Colonic mucosa (tissue), 4 donors: ENCODE data around the gene MMP15. TPM values are rescaled to one million over a fixed set of nuclear protein-coding genes. Genes with fewer than 3 reads are reported as not detected.

ENCODE experiments used
- DNase-seq: peaks from one replicate; pipeline ENCODE4 v3.0.0-alpha.2; 2020
- H3K27ac ChIP-seq: fragments of 200-600 bp; one replicate; pipeline ENCODE4 v1.8.0; 2021
- H3K27me3 ChIP-seq: fragments of 200-600 bp; one replicate; pipeline ENCODE4 v1.8.0; 2021
- H3K36me3 ChIP-seq: fragments of 200-600 bp; one replicate; pipeline ENCODE4 v1.8.0; 2021
- H3K4me1 ChIP-seq: fragments of 200-600 bp; one replicate; pipeline ENCODE4 v1.8.0; 2021; ENCODE audit warnings: mild to moderate bottlenecking
- H3K4me3 ChIP-seq: fragments of 200-600 bp; one replicate; pipeline ENCODE4 v1.8.0; 2021
- H3K9ac ChIP-seq, 2 donors: one replicate each; pipeline ENCODE4 v1.7.0; 2013; ENCODE audit warnings: control low read depth in 2 of 2, low read depth in 2 of 2, low read length in 2 of 2
- H3K9me3 ChIP-seq: fragments of 200-600 bp; one replicate; pipeline ENCODE4 v1.8.0; 2021
- intact Hi-C: fragments of 100-400 bp; cut with DNase I; formaldehyde crosslinking; loops from one replicate; pipeline ENCODE4 v1.14.1; 2022
- total RNA-seq, 2 donors: library from RNA; stranded (reverse); fragmentation: NEBNext Ultra II Directional in 1 of 2; extraction: Animal tissue kit (Norgen Biotek cat#: 25700) in 1 of 2; gene quantifications; one replicate each; pipeline ENCODE4 v1.2.1, GENCODE V29; 2021
- TF ChIP-seq, protein P1 (sequence below): fragments of 200-600 bp; IDR thresholded peaks from one replicate; pipeline ENCODE4 v1.8.0; 2022; ENCODE audit warnings: antibody characterized with exemption, mild to moderate bottlenecking
- donor health status: healthy.
- donor health status: DM: no; HTN: no; CAD: no.
- donor health status: DM: no; HTN: no; CAD: no.

The MMP15 gene
- total RNA-seq, 2 donors from 2014 or later, result 79.2 to 126 TPM

GRCh38 chr16:58043571-58044155 lies 18.1 kb downstream of the MMP15 start:
- Histone ChIP-seq H3K36me3 (peaks cover 3% of the 10 kb centered on the region), H3K4me1 (no peaks in the 10 kb centered on the region), H3K4me3 (no peak overlapping the region), H3K9ac (no peak overlapping the region), H3K27me3 (no peaks in the 10 kb centered on the region), H3K9me3 (no peaks in the 10 kb centered on the region), H3K27ac (no peak overlapping the region)
- TF ChIP-seq, protein P1, sequence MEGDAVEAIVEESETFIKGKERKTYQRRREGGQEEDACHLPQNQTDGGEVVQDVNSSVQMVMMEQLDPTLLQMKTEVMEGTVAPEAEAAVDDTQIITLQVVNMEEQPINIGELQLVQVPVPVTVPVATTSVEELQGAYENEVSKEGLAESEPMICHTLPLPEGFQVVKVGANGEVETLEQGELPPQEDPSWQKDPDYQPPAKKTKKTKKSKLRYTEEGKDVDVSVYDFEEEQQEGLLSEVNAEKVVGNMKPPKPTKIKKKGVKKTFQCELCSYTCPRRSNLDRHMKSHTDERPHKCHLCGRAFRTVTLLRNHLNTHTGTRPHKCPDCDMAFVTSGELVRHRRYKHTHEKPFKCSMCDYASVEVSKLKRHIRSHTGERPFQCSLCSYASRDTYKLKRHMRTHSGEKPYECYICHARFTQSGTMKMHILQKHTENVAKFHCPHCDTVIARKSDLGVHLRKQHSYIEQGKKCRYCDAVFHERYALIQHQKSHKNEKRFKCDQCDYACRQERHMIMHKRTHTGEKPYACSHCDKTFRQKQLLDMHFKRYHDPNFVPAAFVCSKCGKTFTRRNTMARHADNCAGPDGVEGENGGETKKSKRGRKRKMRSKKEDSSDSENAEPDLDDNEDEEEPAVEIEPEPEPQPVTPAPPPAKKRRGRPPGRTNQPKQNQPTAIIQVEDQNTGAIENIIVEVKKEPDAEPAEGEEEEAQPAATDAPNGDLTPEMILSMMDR, result no peak
- DNase-seq, result no peak
- intact Hi-C loops, result no loop called here

- no peaks in the 10 kb centered on the region for H3K27me3 ChIP-seq
- H3K9ac ChIP-seq, result no peak overlapping the region
- no peaks in the 10 kb centered on the region for H3K9me3 ChIP-seq
- peaks cover 3% of the 10 kb centered on the region for H3K36me3 ChIP-seq
- TF ChIP-seq, protein P1, result no peak
- H3K4me3 ChIP-seq, result no peak overlapping the region
- no peak for DNase-seq
- intact Hi-C loops, result no loop called here
- no peaks in the 10 kb centered on the region for H3K4me1 ChIP-seq
- H3K27ac ChIP-seq, result no peak overlapping the region
These were observed 18.9 kb downstream of the MMP15 start for GRCh38 chr16:58044266-58045019.

DNA sequence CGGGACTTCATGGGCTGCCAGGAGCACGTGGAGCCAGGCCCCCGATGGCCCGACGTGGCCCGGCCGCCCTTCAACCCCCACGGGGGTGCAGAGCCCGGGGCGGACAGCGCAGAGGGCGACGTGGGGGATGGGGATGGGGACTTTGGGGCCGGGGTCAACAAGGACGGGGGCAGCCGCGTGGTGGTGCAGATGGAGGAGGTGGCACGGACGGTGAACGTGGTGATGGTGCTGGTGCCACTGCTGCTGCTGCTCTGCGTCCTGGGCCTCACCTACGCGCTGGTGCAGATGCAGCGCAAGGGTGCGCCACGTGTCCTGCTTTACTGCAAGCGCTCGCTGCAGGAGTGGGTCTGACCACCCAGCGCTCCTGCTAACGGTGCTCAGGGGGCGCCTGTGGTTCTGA lies 19.5 kb downstream of the MMP15 start:
- intact Hi-C loops, result no loop called here
- Histone ChIP-seq H3K36me3 (peaks cover 3% of the 10 kb centered on the region), H3K27me3 (no peaks in the 10 kb centered on the region), H3K4me3 (no peak overlapping the region), H3K27ac (no peak overlapping the region), H3K9me3 (no peaks in the 10 kb centered on the region), H3K9ac (no peak overlapping the region), H3K4me1 (no peaks in the 10 kb centered on the region)
- TF ChIP-seq, protein P1, result no peak
- no peak for DNase-seq

GRCh38 chr16:58046054-58046881 lies 20.7 kb downstream of the MMP15 start:
- no peak overlapping the region for H3K4me3 ChIP-seq
- no peaks in the 10 kb centered on the region for H3K4me1 ChIP-seq
- no peak overlapping the region for H3K27ac ChIP-seq
- H3K9me3 ChIP-seq, result no peaks in the 10 kb centered on the region
- peak overlapping the region in 1 of 2 donors; percentile 3 for H3K9ac ChIP-seq
- intact Hi-C loops, result no loop called here
- TF ChIP-seq, protein P1, result no peak
- H3K27me3 ChIP-seq, result no peaks in the 10 kb centered on the region
- DNase-seq, result no peak
- peaks cover 3% of the 10 kb centered on the region for H3K36me3 ChIP-seq

- TF ChIP-seq, protein P1, result no peak
- peak overlapping the region in 1 of 2 donors; percentile 3 for H3K9ac ChIP-seq
- no peak overlapping the region for H3K4me3 ChIP-seq
- intact Hi-C loops, result no loop called here
- H3K4me1 ChIP-seq, result no peaks in the 10 kb centered on the region
- no peaks in the 10 kb centered on the region for H3K9me3 ChIP-seq
- H3K27ac ChIP-seq, result no peak overlapping the region
- no peaks in the 10 kb centered on the region for H3K36me3 ChIP-seq
- DNase-seq, result peak; percentile 35
- H3K27me3 ChIP-seq, result no peaks in the 10 kb centered on the region
These were observed 21.4 kb downstream of the MMP15 start for GRCh38 chr16:58046936-58047335.
